SKM-1 (cell line): Measurements from ENCODE around the gene KRTAP5-1.
"Not testable (repeated sequence)": the region's sequence is repeated elsewhere in the genome, so short reads cannot be mapped to it uniquely, and the experiment has no call there.

Source experiments
- DNase-seq: peaks from one replicate; lab custom pipeline; 2025; ENCODE audit not compliant: unreplicated experiment; lab: John Stamatoyannopoulos, UW

The KRTAP5-1 gene

DNA sequence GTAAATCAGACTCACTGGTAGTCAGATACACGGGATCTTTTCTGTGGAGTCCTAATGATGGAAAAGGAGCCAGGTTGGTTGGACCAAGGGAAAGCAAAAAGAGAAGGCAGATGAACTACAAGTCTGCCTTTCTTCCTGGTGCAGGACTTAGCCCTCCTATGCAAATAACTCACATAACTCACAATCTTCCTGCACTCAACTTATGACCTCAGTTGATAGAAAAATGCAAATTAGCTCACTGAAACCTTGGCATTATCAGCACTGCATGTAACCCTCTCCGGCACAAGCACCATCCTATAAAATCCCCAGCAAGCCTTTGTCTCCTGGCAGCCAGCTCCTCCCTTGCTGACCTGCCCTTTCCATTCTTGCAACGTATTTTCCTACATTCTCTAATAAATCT is 16.6 kb upstream of the KRTAP5-1 start:
- not testable (repeated sequence) for DNase-seq

DNA sequence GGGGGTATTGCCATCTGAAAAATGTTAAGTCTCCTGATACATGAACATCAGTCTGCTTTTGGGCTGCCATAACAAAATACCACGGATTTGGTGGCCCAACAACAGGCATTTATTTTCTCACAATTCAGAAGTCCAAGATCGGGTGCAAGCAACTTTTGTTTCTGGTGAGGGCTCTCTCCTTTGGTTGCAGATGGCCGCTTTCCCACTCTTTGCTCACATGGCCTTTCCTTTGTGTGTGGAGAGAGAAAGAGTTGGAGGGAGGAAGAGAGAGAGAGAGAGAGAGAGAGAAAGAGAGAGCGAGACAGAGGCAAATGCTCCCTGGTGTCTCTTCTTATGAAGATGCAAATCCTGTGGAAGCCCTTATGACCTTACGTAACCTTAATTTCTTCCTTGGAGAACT is 15.5 kb upstream of the KRTAP5-1 start:
- no peak for DNase-seq

DNA sequence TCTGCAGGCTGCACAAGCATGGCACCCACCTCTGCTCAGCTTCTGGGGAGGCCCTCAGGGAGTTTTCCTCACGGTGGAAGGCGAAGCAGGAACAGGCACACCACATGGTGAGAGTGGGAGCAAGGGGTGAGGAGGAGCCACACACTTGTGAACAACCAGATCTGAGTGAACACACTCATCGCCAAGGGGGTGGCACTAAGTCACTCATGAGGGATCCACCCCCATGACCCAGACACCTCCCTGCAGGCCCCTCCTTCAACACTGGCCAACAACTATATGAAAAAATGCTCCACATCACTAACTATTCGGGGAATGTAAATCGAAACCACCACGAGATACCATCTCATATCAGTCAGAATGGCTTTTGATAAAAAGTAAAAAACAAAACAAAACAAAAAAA is 13.7 kb upstream of the KRTAP5-1 start:
- no peak for DNase-seq

DNA sequence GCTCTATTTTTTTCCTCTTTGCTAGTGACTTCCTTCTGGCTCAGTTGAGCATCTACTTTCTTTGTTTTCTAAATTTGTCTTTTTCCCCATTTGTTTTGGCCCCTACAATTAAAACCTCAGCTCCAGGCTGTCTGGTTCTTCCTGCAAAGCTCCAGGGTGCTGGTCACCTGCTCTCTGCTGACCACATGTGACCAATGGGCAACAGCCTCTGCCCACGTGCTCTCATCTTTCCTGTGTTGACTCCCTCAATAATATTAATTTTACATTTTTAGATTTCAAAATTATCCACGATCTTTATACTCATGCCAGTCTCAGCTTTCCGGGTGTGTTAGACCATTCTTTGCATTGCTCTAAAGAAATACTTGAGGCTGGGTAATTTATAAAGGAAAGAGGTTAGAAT is 13.3 kb upstream of the KRTAP5-1 start:
- DNase-seq = not testable (repeated sequence)

DNA sequence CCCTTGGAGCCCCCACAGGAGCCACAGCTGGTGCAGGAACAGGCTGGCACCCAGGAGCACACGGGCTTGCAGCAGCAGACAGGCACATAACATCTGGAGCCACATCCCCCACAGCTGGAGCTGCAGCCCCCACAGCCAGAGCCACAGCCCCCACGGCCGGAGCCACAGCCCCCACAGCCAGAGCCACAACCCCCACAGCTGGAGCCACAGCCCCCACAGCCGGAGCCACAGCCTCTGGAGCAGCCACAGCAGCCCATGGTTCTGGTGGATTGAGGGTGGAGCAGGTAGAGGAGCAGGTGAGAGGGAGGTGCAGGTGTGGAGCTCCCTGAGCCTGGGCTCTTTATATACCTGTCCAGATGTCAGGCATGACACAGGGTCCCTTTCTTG is 12.9 kb upstream of the KRTAP5-1 start, which contains the start of gene KRTAP5-2:
Gene KRTAP5-2, minus strand, starts transcription at position 301 of the 387 bp plus-strand sequence. Its CDS starts 44 bp downstream, at position 257.
- DNase-seq = no peak

DNA sequence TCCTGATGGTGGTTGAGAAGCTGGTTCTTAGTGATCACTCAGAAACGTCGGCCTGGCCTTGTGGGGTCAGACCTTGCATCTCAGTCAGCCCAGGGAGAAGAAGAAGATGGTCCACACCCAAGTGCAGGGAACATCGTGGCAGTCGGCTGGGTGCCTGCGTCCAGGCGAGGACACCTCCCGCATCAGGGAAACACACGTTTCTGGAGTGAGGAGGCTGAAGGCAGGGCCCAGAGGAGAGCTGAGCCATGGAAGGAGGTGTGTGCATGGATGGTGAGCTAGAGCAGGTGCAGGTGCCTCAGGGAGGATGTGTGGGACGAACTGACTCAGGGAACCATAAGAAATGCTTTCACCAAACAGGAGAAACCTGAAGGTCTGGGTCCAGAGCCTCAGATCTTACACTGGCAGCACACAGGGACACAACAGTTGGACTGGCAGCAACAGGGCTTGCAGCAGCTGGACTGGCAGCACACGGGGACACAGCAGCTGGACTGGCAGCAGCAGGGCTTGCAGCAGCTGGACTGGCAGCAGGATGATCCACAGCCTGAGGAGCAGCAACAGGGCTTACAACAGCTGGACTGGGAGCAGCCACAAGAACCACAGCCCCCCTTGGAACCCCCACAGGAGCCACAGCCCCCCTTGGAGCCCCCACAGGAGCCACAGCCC is 12.4 kb upstream of the KRTAP5-1 start:
- no peak for DNase-seq

DNA sequence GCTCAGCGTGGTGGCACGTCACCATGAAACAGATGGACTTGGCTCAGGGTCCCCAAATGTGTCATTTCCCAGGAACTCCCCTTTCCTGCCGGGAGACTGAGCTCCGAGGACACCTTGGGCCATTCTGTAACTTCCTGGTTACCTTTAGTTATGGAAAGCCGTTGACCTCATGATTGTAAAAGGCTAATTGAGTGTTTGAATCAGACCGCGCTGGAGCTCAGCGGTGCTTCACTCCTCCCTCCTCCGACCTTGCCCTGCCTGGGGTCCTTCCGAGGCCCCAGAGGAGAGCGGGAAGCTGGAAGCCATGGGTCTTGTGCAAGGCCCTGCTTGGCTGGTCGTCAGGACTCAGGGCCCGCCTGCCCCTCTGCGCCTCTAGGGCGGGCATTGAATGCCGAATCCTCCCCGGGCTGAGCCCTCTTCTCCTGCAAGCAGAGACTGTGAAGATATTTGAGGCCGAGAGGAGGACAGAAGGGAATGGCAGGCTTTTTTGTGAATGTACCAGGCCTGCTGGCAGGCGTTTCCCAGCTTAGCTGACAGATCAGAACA is 11.6 kb upstream of the KRTAP5-1 start:
- not testable (repeated sequence) for DNase-seq

DNA sequence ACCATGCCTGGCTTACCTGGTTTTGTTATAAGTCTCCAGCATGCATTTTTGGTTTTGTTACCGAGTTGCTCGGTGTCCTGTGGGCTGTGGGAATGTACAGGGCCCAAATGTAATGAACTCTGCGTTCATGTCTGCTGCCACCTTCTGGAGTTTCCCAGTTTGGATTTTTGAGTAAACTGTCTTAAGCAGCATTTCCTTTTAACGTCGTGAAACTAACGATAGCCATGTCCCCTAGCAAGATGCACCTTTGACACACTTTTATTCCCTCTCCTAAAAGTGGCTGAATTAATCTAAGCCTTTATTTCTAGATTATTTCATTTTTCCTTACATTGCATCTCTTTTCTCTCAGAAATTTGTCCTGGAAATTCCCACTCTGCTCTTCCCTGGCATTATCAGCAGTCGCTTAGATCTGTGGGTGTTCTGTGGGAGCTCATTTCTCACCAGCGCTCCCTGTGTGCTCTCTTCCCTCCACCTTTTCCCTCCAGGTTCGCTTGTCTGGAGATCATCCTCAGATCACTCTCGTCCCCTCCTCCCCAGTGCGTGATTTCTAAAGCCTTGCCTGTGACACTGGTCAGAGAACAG is 11.0 kb upstream of the KRTAP5-1 start:
- DNase-seq = not testable (repeated sequence)

DNA sequence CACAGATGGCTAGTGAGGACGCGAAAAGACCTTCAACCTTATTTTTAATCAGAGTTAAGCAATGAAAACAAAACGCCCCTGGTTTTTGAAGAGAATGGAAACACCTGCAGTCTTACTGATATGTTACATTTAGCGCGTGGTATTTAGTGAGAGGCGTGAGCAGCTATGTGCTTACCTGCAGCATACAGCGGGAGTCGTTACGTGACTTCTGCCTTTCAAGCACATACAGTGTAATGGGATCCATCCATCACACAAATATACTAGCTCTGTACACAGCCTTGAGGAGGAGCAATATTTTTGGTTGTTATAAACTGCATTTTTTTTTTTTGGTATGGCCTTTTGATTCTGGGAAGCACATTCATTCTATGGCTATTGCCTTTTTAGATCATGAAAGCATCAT is 7.5 kb upstream of the KRTAP5-1 start:
- DNase-seq = no peak

DNA sequence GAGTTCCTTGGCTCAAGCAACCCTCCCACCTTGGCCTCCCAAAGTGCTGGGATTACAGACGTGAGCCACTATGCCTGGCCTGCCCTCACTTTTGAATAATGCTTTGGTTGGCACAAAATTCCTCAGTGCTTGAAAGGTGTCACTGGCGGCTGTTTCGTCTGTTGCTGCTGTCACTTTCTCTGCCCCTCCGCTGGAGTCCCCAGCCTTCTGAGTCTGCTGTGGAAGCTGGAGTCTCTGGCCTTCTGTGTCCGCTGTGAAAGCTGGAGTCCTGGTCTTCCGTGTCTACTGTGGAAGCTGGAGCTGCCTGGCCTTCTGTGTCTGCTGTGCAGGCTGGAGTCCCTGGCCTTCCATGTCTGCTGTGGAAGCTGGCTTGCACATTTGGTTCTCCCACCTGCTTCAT is 4.9 kb upstream of the KRTAP5-1 start:
- DNase-seq = no peak

DNA sequence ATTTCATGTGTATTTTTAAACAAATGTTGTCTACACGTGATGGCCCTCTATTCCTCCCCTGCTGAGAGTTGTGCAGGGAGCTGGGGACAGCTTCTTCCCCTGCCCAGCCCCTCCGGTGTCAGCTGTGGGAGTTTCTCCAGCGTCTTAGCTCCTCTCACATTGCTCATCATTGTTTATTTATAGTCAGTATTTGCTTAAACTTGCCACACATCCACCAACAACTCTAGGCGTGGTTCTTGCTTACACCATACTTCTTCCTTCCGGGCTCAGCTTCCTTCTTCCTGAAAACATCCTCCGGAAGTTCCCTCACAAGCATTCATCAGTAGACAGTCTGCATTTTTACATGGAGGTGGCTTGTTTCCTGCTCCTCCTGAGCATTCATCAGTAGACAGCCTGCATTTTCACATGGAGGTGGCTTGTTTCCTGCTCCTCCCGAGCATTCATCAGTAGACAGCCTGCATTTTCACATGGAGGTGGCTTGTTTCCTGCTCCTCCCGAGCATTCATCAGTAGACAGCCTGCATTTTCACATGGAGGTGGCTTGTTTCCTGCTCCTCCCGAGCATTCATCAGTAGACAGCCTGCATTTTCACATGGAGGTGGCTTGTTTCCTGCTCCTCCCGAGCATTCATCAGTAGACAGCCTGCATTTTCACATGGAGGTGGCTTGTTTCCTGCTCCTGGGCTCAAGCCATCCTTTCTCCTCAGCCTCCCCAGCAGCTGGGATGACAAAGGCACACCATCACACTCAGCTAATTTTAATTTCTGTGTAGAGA is 4.3 kb upstream of the KRTAP5-1 start:
- not testable (repeated sequence) for DNase-seq

DNA sequence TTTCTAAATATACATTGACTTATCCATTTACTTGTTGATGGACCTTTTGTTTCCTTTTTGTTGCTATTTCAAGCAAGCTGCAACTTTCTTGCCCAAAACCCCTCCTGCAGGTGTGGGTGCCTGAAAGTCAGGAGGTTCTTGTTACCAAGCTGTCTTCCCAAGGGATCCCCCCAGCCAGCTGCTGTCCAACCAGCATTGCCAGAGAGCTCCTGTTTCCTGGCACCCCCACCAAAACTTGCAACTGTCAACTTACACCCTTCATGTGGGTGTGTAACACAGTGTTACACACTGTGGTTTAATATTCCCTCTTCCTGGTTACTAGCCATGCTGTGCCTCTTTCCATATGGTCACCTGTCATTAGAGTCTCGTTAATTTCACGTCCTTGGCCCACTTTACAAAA is 1.6 kb upstream of the KRTAP5-1 start:
- DNase-seq = no peak

DNA sequence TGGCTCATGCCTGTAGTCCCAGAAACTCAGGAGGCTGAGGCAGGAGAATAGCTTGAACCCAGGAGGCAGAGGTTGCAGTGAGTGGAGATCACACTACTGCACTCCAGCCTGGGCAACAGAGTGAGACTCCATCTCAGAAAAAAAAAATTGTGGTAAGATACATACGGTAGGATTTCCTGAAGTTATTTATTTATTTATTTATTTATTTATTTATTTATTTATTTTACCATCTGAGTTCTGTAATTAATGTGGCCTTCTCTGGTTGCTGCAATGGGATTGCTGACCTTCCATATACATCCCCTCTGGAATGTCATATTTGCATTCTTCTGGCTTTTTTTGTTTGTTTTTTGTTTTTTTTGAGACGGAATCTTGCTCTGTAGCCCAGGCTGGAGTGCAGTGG is 2.2 kb downstream of the KRTAP5-1 start:
- not testable (repeated sequence) for DNase-seq

DNA sequence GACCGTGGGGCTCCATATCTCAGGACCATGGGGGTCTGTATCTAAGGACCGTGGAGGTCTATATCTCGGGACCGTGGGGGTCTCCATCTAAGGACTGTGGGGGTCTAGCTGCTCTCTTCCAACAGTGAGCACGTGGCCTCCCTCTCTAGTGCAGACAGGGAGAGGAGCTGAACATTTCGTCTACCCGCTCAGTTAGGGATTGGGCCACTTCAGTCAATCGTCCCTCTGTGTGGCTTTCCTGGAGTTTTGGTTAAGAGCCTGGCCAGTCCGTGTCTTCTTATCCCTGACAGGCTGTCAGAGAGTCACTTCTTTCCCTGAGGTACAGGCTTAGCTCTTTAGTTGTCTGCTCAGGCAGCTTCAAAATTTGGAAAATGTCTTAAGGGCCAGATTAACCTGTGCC is 3.1 kb downstream of the KRTAP5-1 start:
- no peak for DNase-seq

DNA sequence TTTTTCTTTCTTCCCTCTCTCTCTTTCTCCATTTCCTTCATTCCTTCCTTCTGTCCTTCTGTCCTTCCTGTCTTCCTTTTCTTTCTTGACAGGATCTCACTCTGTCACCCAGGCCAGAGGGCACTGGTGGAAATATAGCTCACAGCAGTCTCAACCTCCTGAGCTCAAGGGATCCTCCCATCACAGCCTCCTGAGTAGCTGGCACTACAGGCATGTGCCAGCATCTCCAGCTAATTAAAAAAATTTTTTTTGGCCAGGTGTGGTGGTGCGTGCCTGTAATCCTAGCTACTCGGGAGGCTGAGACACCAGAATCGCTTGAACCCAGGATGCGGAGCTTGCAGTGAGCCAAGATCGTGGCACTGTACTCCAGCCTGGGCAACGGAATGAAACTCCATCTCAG is 8.3 kb downstream of the KRTAP5-1 start:
- no peak for DNase-seq

DNA sequence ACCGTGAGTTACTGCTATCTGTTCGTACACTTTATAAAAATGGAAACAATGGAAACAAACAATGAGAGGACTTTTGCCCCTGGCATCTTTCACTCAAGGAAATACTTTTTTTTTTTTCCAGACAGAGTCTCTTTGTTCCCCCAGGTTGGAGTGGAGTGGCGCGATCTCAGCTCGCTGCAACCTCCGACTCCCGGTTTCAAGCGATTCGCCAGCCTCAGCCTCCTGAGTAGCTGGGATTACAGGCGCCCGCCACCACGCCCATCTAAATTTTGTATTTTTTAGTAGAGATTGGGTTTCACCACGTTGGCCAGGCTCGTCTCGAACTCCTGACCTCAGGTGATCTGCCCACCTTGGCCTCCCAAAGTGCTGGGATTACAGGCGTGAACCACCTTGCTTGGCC is 9.3 kb downstream of the KRTAP5-1 start:
- DNase-seq = not testable (repeated sequence)

DNA sequence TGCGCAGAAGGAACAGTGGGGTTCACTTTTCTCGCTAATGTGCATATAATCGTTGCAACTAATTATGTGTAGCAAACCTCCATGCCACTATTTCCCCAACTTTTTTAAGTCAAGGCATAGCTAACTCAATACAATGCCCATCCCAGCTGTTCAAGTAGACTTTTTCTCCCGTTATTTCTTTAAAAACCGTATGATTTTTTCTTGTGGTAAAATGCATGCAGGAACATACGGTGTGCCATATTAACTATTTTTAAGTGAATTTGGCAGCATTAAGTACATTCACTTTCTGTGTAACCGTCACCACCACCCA is 10.2 kb downstream of the KRTAP5-1 start:
- no peak for DNase-seq

DNA sequence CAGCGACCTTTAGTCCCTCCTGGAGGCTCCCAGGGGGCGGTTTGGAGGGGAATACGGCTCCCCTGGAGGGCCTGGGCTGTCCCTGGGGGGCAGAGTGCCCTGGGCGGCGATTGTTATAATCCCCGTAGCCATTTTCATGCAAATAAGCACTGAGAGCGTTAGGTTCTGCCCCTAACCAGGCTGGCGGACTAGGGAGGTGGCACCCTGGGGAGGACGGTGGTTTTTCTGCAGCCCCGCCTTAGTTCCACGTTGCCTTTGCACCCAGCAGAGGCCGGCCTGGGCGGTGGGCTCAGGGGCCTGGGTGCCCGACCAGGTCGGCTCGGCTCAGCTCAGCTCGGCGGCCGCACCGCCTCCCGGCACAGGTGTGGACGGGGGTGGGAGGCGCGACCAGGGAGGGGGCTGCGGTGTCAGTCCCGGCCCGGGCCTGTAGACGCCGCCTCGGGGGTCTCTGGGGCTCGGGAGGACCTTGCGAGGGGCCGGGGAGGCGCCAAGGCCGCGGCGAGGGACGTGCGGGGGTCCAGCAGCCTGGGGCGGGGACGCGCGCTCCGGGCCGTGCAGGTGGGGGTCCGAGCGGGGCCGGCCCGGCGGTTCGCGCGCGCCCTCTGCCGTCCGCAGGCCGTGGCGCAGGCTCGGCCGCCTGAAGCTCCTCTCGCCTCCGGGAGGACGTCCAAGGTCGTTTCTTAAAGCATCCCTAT is 10.7 kb downstream of the KRTAP5-1 start:
- no peak for DNase-seq

DNA sequence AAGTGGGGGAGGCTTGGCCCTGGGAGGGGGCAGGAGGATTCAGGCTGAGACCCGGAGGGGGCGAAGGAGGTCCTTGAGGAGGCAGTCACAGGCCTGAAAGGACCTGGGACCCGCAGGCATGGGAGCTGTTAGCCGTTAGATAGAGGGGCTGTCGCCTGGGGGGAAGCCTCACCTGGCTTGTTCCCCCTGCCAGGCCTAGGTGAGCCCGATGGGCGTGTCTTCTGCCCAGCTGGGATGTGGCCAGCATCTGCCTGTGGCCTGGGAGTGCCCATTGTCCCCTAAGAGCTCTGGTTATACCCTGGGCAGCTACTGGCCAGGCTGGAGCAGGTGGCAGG is 11.2 kb downstream of the KRTAP5-1 start:
- no peak for DNase-seq

DNA sequence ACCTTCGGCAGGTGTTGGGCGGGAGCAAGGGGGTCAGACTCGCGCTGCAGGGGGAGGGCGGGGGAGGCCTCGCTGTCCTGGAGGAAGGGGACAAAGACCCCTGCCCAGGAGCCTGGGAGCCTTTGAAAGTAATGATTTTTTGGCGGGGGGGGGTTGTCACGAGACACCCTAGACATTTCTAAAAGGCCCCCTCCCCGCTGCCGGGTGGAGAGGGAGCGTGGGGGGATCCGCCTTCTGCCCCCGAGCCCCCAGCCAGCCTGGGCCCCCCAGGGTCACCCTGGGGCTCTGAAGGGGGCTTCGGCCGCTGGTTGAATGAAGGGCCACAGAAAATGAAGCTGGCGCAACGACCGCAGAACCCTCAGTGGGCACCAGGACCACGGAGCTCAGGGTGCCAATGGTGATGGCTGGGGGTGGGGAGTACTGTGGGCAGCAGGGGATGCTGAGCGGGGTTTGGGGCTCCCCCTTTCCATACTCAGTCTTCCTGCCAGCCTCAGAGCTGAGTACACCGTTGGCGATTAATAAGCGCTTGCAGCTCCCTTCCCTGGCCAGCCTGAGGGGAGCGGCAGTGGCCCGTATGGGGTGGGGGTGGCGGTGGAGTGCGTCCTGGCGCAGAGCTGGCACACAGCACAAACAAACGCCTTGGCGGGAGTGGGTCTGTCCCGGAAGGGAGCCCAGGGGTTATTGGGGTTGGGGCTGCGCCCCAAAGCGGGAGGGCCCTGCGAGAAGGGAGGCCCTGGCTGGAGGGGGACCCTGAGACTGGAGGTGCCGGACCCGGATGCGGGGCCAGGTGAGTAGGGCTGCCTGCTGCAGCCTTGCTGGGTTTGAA is 11.8 kb downstream of the KRTAP5-1 start:
- DNase-seq = no peak
